GM23338 (cell line): Measurements from ENCODE around the gene GLIPR1. TPM values are rescaled to one million over a fixed set of nuclear protein-coding genes. Genes with fewer than 3 reads are reported as not detected.

ENCODE experiments used
- ATAC-seq: fragments of 200-7000 bp; cut with Tn5 transposase; 3 replicates; pipeline ENCODE4 v1.9.1; 2020
- DNase-seq: peaks from one replicate; pipeline ENCODE4 v3.0.0-alpha.2; 2015; ENCODE audit warnings: low spot score
- H2AFZ ChIP-seq: fragments of 200-600 bp; sonication (generic); 2 replicates; pipeline ENCODE4 v1.8.0; 2016; ENCODE audit warnings: antibody characterized with exemption, mild to moderate bottlenecking, moderate library complexity
- H3F3A ChIP-seq: fragments of 200-600 bp; sonication (generic); replicated peaks from 2 replicates; pipeline ENCODE4 v1.8.0; 2017; ENCODE audit warnings: antibody characterized with exemption, mixed run types, low read depth
- H3K27ac ChIP-seq: fragments of 200-600 bp; sonication (generic); 2 replicates; pipeline ENCODE4 v1.6.1; 2016; ENCODE audit warnings: low read depth
- H3K27me3 ChIP-seq: fragments of 200-600 bp; sonication (generic); 2 replicates; pipeline ENCODE4 v1.8.0; 2016; ENCODE audit warnings: mild to moderate bottlenecking, mixed run types, moderate library complexity; ENCODE audit not compliant: insufficient read depth
- H3K36me3 ChIP-seq: fragments of 200-600 bp; sonication (generic); 2 replicates; pipeline ENCODE4 v1.8.0; 2016; ENCODE audit warnings: mild to moderate bottlenecking; ENCODE audit not compliant: insufficient read depth
- H3K4me1 ChIP-seq: fragments of 200-600 bp; sonication (generic); 2 replicates; pipeline ENCODE4 v1.8.0; 2016; ENCODE audit warnings: mild to moderate bottlenecking, moderate library complexity; ENCODE audit not compliant: insufficient read depth
- H3K4me2 ChIP-seq: fragments of 200-600 bp; sonication (generic); 2 replicates; pipeline ENCODE4 v1.7.1; 2017; ENCODE audit warnings: mixed run types
- H3K4me3 ChIP-seq: fragments of 200-600 bp; sonication (generic); 2 replicates; pipeline ENCODE4 v1.6.1; 2016; ENCODE audit warnings: mixed run types
- H3K79me2 ChIP-seq: fragments of 200-600 bp; sonication (generic); replicated peaks from 2 replicates; pipeline ENCODE4 v1.8.0; 2017; ENCODE audit warnings: mild to moderate bottlenecking; ENCODE audit not compliant: insufficient read depth
- H3K9me2 ChIP-seq: fragments of 200-600 bp; sonication (generic); 2 replicates; pipeline ENCODE4 v1.8.0; 2017; ENCODE audit not compliant: insufficient read depth
- H4K20me1 ChIP-seq: fragments of 200-600 bp; sonication (generic); replicated peaks from 2 replicates; pipeline ENCODE4 v1.8.0; 2017; ENCODE audit warnings: mild to moderate bottlenecking; ENCODE audit not compliant: insufficient read depth
- H3K27ac Mint-ChIP-seq: 2 replicates; pipeline ENCODE4 v1.8.0; 2020; ENCODE audit warnings: inconsistent platforms, mild to moderate bottlenecking, moderate library complexity, mixed read lengths
- H3K27me3 Mint-ChIP-seq: 3 replicates; pipeline ENCODE4 v1.8.0; 2022; ENCODE audit warnings: low read depth, mild to moderate bottlenecking, moderate library complexity, mixed read lengths, inconsistent platforms; ENCODE audit not compliant: insufficient read depth, poor library complexity
- H3K36me3 Mint-ChIP-seq: 3 replicates; pipeline ENCODE4 v1.8.0; 2021; ENCODE audit warnings: low read depth, mild to moderate bottlenecking, inconsistent platforms, moderate library complexity, mixed read lengths
- H3K4me1 Mint-ChIP-seq: 3 replicates; pipeline ENCODE4 v1.8.0; 2020; ENCODE audit warnings: mild to moderate bottlenecking, inconsistent platforms, mixed read lengths
- H3K4me3 Mint-ChIP-seq: 3 replicates; pipeline ENCODE4 v1.8.0; 2021; ENCODE audit warnings: moderate library complexity, mild to moderate bottlenecking, inconsistent platforms, mixed read lengths
- H3K9me3 Mint-ChIP-seq: 3 replicates; pipeline ENCODE4 v1.8.0; 2020; ENCODE audit warnings: moderate library complexity, mild to moderate bottlenecking, inconsistent platforms, mixed read lengths
- ZNF462 ChIP-seq: fragments of 250-450 bp; sonication (Bioruptor Pico); IDR thresholded peaks from 2 replicates; pipeline ENCODE4 v1.5.0; 2020; ENCODE audit warnings: mild to moderate bottlenecking, moderate library complexity
- polyA plus RNA-seq: library from polyadenylated mRNA; unstranded; fragments of >200 nt; fragmentation: Nextera tagmentation; extraction: Ambion mirVana; gene quantifications from 2 replicates; pipeline ENCODE4 v1.2.1, GENCODE V29; 2016
- total RNA-seq: library from RNA; depleted of rRNA; stranded (reverse); fragments of >200 nt; shearing (Covaris generic); gene quantifications from 2 replicates; pipeline ENCODE4 v1.2.3, GENCODE V29; 2014
- TF ChIP-seq, protein P1 (sequence below): IDR thresholded peaks from one replicate; pipeline ENCODE4 v1.6.1; 2018; ENCODE audit warnings: antibody characterized with exemption; ENCODE audit not compliant: unreplicated experiment

The GLIPR1 gene
- total and polyA plus RNA-seq, 2 experiments from 2014 or later: 0.03 to 6.1 TPM

- Histone ChIP-seq H3K79me2 (no peaks in the 10 kb centered on the region), H2AFZ (no peak overlapping the region), H3K27ac (no peak overlapping the region), H3K9me2 (no peaks in the 10 kb centered on the region), H3K4me1 (no peaks in the 10 kb centered on the region), H3K4me3 (no peak overlapping the region), H3K4me2 (no peak overlapping the region), H3F3A (no peaks in the 10 kb centered on the region), H3K27me3 (no peaks in the 10 kb centered on the region), H3K36me3 (no peaks in the 10 kb centered on the region), H4K20me1 (no peaks in the 10 kb centered on the region)
- no peaks in the 10 kb centered on the region for H3K27me3 Mint-ChIP-seq
- H3K36me3 Mint-ChIP-seq: no peaks in the 10 kb centered on the region
- no peak overlapping the region for H3K27ac Mint-ChIP-seq
- H3K4me1 Mint-ChIP-seq: no peaks in the 10 kb centered on the region; the same call in 2 of the 3 replicates
- no peak overlapping the region for H3K4me3 Mint-ChIP-seq
- TF ChIP-seq ZNF462: no peak
- TF ChIP-seq, protein P1, sequence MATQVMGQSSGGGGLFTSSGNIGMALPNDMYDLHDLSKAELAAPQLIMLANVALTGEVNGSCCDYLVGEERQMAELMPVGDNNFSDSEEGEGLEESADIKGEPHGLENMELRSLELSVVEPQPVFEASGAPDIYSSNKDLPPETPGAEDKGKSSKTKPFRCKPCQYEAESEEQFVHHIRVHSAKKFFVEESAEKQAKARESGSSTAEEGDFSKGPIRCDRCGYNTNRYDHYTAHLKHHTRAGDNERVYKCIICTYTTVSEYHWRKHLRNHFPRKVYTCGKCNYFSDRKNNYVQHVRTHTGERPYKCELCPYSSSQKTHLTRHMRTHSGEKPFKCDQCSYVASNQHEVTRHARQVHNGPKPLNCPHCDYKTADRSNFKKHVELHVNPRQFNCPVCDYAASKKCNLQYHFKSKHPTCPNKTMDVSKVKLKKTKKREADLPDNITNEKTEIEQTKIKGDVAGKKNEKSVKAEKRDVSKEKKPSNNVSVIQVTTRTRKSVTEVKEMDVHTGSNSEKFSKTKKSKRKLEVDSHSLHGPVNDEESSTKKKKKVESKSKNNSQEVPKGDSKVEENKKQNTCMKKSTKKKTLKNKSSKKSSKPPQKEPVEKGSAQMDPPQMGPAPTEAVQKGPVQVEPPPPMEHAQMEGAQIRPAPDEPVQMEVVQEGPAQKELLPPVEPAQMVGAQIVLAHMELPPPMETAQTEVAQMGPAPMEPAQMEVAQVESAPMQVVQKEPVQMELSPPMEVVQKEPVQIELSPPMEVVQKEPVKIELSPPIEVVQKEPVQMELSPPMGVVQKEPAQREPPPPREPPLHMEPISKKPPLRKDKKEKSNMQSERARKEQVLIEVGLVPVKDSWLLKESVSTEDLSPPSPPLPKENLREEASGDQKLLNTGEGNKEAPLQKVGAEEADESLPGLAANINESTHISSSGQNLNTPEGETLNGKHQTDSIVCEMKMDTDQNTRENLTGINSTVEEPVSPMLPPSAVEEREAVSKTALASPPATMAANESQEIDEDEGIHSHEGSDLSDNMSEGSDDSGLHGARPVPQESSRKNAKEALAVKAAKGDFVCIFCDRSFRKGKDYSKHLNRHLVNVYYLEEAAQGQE: no peak
- no peak for DNase-seq
- no peaks in the 10 kb centered on the region for H3K9me3 Mint-ChIP-seq
- ATAC-seq: no peak
Observed at GRCh38 chr12:75539889-75540288, 59.3 kb downstream of the GLIPR1 start.
